Neutrophil (primary cell): ENCODE results near the gene SULT1A1.
"Not testable (repeated sequence)": the region's sequence is repeated elsewhere in the genome, so short reads cannot be mapped to it uniquely, and the experiment has no call there.

Experiments used
- H3K27ac ChIP-seq: fragments of 200-600 bp; sonication (generic); 2 replicates; pipeline ENCODE4 v1.5.1; 2016; ENCODE audit warnings: mild to moderate bottlenecking, moderate library complexity
- H3K27me3 ChIP-seq: fragments of 200-600 bp; sonication (generic); 2 replicates; pipeline ENCODE4 v1.6.0; 2016; ENCODE audit warnings: mild to moderate bottlenecking
- H3K36me3 ChIP-seq: fragments of 200-600 bp; sonication (generic); 2 replicates; pipeline ENCODE4 v1.5.1; 2017
- H3K4me1 ChIP-seq, 2 experiments: fragments of 200-600 bp in 1 of 2; sonication (generic) in 1 of 2; 1 replicate in 1 of 2; 2 replicates in 1 of 2; pipeline versions ENCODE4 v1.5.1 to v1.6.1; 2013 to 2016; ENCODE audit warnings: low read depth in 1 of 2, low read length in 1 of 2, mild to moderate bottlenecking in 1 of 2, moderate library complexity in 1 of 2; ENCODE audit not compliant: control insufficient read depth in 1 of 2, insufficient read depth in 1 of 2
- H3K4me3 ChIP-seq, 2 experiments: fragments of 200-600 bp in 1 of 2; sonication (generic) in 1 of 2; 1 replicate in 1 of 2; 2 replicates in 1 of 2; pipeline ENCODE4 v1.5.1; 2013 to 2016; ENCODE audit warnings: low read depth in 1 of 2, low read length in 1 of 2, mild to moderate bottlenecking in 1 of 2, moderate library complexity in 1 of 2
- H3K9me3 ChIP-seq: fragments of 200-600 bp; sonication (generic); 2 replicates; pipeline ENCODE4 v1.5.1; 2016
- CTCF ChIP-seq: fragments of 200-600 bp; sonication (generic); IDR thresholded peaks from 2 replicates; pipeline ENCODE4 v1.5.1; 2016; ENCODE audit warnings: antibody characterized with exemption

Gene SULT1A1

DNA sequence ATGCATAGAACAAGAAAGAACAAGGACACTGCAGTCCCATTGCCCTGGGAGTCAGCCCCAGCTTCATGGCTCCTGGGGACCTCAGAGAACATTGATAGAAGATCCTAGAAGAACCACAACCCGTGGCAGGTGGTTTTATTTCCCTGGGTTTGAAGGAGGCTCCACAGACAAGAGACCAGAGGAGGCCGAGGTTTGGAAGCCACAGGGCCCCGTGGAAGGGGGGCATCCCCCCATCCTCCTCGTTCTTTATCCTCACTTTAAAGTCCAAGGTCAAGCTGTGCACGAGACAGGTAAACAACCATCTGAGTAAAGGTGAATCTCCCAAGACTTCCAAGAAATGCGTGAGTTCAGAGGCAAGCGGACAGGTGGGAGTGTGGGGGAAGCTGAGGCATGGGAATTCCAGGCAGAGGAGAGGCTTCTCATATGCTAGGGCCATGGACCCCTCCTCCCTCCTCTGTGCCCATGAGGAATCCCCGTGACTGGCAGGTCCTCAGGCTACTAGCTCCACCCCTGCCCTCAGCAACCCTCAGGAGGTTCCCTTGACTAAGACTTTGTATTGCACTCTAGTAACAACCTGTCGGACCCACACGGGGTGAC, 849 bp upstream of the SULT1A1 start:
- no peaks in the 10 kb centered on the region for H3K27me3 ChIP-seq
- H3K4me3 ChIP-seq, result peak overlapping the region; percentile 70 to 77
- no peak for TF ChIP-seq CTCF

GRCh38 chr16:28608867-28609596, 812 bp downstream of the SULT1A1 start:
- H3K27ac ChIP-seq, result peak overlapping the region; percentile 89
- H3K9me3 ChIP-seq, H3K27me3 ChIP-seq: not testable (repeated sequence)
- H3K36me3 ChIP-seq, result peaks cover 40% of the 10 kb centered on the region
- peak overlapping the region; percentile 70 to 77 for H3K4me3 ChIP-seq
- H3K4me1 ChIP-seq, result peaks cover 40 to 43% of the 10 kb centered on the region in 2 experiments

More for the DNA sequence above, 849 bp upstream of the SULT1A1 start:
- Histone ChIP-seq H3K4me1 (peaks cover 42 to 48% of the 10 kb centered on the region in 2 experiments), H3K27ac (peak overlapping the region; percentile 89), H3K36me3 (peaks cover 24% of the 10 kb centered on the region), H3K9me3 (no peaks in the 10 kb centered on the region)

- Histone ChIP-seq H3K4me1 (peaks cover 40 to 46% of the 10 kb centered on the region in 2 experiments), H3K27ac (peak overlapping the region; percentile 89), H3K4me3 (peak overlapping the region; percentile 70 to 77), H3K36me3 (peaks cover 46% of the 10 kb centered on the region)
- H3K9me3 ChIP-seq, H3K27me3 ChIP-seq: not testable (repeated sequence)
These were observed 1.4 kb downstream of the SULT1A1 start for GRCh38 chr16:28608496-28608808.

- H3K9me3 ChIP-seq, H3K27me3 ChIP-seq: not testable (repeated sequence)
- Histone ChIP-seq H3K27ac (peak overlapping the region; percentile 89), H3K36me3 (peaks cover 51% of the 10 kb centered on the region), H3K4me1 (peaks cover 40 to 46% of the 10 kb centered on the region in 2 experiments), H3K4me3 (peak overlapping the region; percentile 15 to 70)
These were observed 2.0 kb downstream of the SULT1A1 start for GRCh38 chr16:28607681-28608495.

GRCh38 chr16:28607116-28607623, 2.7 kb downstream of the SULT1A1 start:
- TF ChIP-seq CTCF, result no peak
- H3K4me1 ChIP-seq, result peaks cover 40 to 46% of the 10 kb centered on the region in 2 experiments
- H3K4me3 ChIP-seq, result no peak overlapping the region
- no peaks in the 10 kb centered on the region for H3K9me3 ChIP-seq
- H3K36me3 ChIP-seq, result peaks cover 56% of the 10 kb centered on the region
- no peak overlapping the region for H3K27ac ChIP-seq
- no peaks in the 10 kb centered on the region for H3K27me3 ChIP-seq

DNA sequence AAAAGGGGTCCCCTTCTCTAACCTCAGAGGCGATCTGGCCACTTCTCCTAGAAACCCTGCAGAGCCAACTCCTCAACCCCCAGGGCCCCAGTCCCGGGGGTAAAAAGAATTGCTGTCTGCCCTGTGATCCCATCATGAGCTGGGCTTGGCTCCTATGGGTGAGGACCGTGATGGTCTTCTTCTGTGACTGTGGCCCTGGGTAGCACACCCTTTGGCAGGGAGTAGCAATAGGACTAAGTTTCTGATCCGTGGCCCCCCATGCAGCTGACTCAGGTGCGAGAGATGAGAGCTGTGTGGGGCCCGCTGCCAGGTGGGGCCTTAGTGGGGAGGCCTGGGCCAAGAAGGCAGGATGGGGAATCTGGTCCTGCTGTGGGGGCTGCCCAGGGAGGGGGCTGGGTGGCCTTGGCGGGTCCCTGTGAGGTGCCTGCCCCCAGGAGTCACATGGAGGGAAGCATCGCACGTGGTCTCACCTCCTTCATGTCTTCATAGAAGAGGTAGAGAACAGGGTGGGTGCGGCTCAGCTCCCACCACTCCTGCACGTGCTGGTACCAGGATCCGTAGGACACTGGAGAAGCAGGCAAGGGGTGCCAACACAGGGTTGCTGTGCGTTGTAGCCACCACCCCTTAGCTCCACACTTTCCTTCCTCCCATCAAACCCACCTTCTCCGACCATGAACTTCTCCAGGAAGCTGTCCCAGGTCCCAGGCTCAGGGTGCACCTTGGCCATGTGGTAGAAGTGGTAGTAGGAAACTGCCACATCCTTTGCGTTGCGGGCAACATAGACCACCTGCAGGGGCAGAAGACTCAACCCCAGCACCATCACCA, 3.3 kb downstream of the SULT1A1 start:
- H3K9me3 ChIP-seq, result no peaks in the 10 kb centered on the region
- H3K4me1 ChIP-seq, result peaks cover 40 to 47% of the 10 kb centered on the region in 2 experiments
- peaks cover 56% of the 10 kb centered on the region for H3K36me3 ChIP-seq
- TF ChIP-seq CTCF, result no peak
- H3K4me3 ChIP-seq, result no peak overlapping the region
- H3K27me3 ChIP-seq, result no peaks in the 10 kb centered on the region
- no peak overlapping the region for H3K27ac ChIP-seq
